ENCODE results near the gene SORT1. TPM values are rescaled to one million over a fixed set of nuclear protein-coding genes. Genes with fewer than 3 reads are reported as not detected.

SORT1 gene
- total RNA-seq, 6 experiments from 2014 or later = 3.2 to 30.3 (median 13.7) TPM

DNA sequence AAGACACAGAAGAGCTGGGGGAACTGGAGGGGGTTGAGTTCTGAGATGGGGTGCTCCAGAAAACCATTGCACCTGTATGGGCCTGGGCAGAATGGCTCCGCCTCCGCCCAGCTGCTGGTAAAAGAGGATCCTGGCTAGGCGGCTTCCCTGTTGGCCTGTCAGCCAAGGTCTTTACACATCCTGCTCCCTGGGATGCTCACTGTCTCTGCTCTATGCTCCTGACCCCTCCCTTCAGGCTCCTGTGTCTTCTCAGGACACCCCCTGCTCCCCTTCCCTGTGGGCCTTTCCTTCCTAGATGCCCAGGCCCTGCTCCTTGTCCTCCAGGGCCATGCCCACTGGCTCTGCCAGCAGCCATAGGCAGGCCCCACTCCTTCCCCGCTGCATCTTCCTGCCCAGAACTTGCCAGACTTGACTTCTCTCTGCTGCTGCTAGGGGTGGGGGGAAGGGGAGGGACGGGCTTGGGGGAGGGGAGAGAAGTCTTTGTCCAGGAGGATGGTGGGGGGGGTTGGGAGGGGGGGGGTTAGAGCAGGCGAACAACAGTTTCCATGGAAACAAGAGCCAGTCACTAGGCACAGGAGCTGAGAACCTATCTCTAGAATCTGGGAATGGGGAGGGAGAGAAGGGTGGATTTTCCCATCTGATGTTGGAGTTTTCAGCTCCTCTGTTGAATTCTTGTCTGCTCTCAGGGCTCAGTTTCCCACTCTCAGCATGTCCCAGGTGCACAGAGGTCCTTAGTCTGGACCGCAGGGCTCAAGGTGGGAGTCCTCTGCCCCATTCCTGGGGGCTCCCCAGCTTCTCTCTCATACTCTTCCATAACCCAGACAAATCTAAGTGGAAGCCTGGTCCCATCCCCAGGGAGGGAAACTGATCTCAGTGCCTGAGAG, 137.8 kb downstream of the SORT1 start:
- Histone ChIP-seq H3K9me3 (no peaks in the 10 kb centered on the region), H3K4me3 (no peak overlapping the region), H3K4me1 (no peaks in the 10 kb centered on the region), H3K27ac (no peak overlapping the region), H3K27me3 (no peaks in the 10 kb centered on the region), H3K36me3 (no peaks in the 10 kb centered on the region)
- DNase-seq = no peak
- no peak for ATAC-seq
- TF ChIP-seq, protein P1, sequence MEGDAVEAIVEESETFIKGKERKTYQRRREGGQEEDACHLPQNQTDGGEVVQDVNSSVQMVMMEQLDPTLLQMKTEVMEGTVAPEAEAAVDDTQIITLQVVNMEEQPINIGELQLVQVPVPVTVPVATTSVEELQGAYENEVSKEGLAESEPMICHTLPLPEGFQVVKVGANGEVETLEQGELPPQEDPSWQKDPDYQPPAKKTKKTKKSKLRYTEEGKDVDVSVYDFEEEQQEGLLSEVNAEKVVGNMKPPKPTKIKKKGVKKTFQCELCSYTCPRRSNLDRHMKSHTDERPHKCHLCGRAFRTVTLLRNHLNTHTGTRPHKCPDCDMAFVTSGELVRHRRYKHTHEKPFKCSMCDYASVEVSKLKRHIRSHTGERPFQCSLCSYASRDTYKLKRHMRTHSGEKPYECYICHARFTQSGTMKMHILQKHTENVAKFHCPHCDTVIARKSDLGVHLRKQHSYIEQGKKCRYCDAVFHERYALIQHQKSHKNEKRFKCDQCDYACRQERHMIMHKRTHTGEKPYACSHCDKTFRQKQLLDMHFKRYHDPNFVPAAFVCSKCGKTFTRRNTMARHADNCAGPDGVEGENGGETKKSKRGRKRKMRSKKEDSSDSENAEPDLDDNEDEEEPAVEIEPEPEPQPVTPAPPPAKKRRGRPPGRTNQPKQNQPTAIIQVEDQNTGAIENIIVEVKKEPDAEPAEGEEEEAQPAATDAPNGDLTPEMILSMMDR (IDR thresholded peaks at IDR 0.05) = no peak
- no peak for TF ChIP-seq POLR2A (IDR thresholded peaks at IDR 0.05)
- 88% methylated on average over 3 of the region's 7 CpGs for WGBS (ENCODE audit: insufficient coverage, low coverage, low lambda C conversion rate, missing lambda C conversion rate)
- intact Hi-C loops (cut with DNase I) = loop anchor here (5.0 kb wide), 3 partner anchors 137 to 272 kb away; partner anchors contain the start of gene SORT1 (in 1 of the 2)

Other genes starting within 250 kb of the SORT1 start
- 100 to 1,000 TPM in 2 of 6 experiments, 10 to 100 TPM in 4; 73.5 to 123 (median 91.6) TPM for gene SARS1, start 184.0 kb downstream of the SORT1 start, total RNA-seq
- 1 to 10 TPM; 1.3 to 3.3 (median 3.0) TPM for gene CELSR2, start 148.4 kb downstream of the SORT1 start, total RNA-seq
- gene PSRC1, start 114.8 kb downstream of the SORT1 start, total RNA-seq = 1 to 10 TPM in 5 of 6 experiments, under 1 TPM in 1; 0.70 to 3.4 (median 1.5) TPM
- gene MYBPHL, start 90.9 kb downstream of the SORT1 start, total RNA-seq = not detected
- 10 to 100 TPM; 38.8 to 83.5 (median 61.1) TPM for gene PSMA5, start 28.5 kb upstream of the SORT1 start, total RNA-seq
- gene SYPL2, start 68.6 kb upstream of the SORT1 start, total RNA-seq = 10 to 100 TPM in 1 of 6 experiments, 1 to 10 TPM in 5; 4.7 to 10.6 (median 6.0) TPM
- 1 to 10 TPM; 1.5 to 6.1 (median 3.1) TPM for gene ATXN7L2, start 86.0 kb upstream of the SORT1 start, total RNA-seq
- 1 to 10 TPM; 1.5 to 3.1 (median 2.4) TPM for gene CYB561D1, start 96.2 kb upstream of the SORT1 start, total RNA-seq
- gene AMIGO1, start 111.8 kb upstream of the SORT1 start, total RNA-seq = 1 to 10 TPM; 2.6 to 3.9 (median 3.2) TPM
- gene GPR61, start 142.0 kb upstream of the SORT1 start, total RNA-seq = not detected
- 1 to 10 TPM; 2.5 to 4.3 (median 3.3) TPM for gene GNAI3, start 150.7 kb upstream of the SORT1 start, total RNA-seq
- under 1 TPM in 3 of 6 experiments, not detected in 3; 0.20 to 0.21 (median 0.20) TPM for gene GNAT2, start 221.7 kb upstream of the SORT1 start, total RNA-seq
- gene AMPD2, start 221.9 kb upstream of the SORT1 start, total RNA-seq = 10 to 100 TPM; 29.1 to 59.1 (median 37.2) TPM